ENCODE data around the gene SPEM1. TPM values are rescaled to one million over a fixed set of nuclear protein-coding genes. Genes with fewer than 3 reads are reported as not detected.

Gene SPEM1
- total RNA-seq, 1 experiment from 2014 or later: 0.33 TPM

- no peaks in the 10 kb centered on the region for H3K4me1 ChIP-seq (ENCODE audit: insufficient read depth, low read length)
- no peak overlapping the region for H3K4me2 ChIP-seq (ENCODE audit: insufficient read depth, insufficient read length, low read length)
- H3K23me2 ChIP-seq (ENCODE audit: insufficient read length, low read depth, low read length, poor library complexity, severe bottlenecking): no peaks in the 10 kb centered on the region
- TF ChIP-seq, protein P1, sequence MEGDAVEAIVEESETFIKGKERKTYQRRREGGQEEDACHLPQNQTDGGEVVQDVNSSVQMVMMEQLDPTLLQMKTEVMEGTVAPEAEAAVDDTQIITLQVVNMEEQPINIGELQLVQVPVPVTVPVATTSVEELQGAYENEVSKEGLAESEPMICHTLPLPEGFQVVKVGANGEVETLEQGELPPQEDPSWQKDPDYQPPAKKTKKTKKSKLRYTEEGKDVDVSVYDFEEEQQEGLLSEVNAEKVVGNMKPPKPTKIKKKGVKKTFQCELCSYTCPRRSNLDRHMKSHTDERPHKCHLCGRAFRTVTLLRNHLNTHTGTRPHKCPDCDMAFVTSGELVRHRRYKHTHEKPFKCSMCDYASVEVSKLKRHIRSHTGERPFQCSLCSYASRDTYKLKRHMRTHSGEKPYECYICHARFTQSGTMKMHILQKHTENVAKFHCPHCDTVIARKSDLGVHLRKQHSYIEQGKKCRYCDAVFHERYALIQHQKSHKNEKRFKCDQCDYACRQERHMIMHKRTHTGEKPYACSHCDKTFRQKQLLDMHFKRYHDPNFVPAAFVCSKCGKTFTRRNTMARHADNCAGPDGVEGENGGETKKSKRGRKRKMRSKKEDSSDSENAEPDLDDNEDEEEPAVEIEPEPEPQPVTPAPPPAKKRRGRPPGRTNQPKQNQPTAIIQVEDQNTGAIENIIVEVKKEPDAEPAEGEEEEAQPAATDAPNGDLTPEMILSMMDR (conservative IDR thresholded peaks at IDR 0.05): no peak
- H3K4ac ChIP-seq (ENCODE audit: low read depth, low read length): no peak overlapping the region
- no peaks in the 10 kb centered on the region for H3K79me1 ChIP-seq (ENCODE audit: insufficient read depth, low read depth, low read length, poor library complexity, severe bottlenecking)
- no peak overlapping the region for H3K27ac Mint-ChIP-seq
- H3K27me3 Mint-ChIP-seq (ENCODE audit: low read depth): peaks cover 7% of the 10 kb centered on the region
- no peak overlapping the region for H3K4me3 Mint-ChIP-seq
- H3K27me3 ChIP-seq (ENCODE audit: insufficient read depth, low read length): no peaks in the 10 kb centered on the region
- no peaks in the 10 kb centered on the region for H3K79me2 ChIP-seq (ENCODE audit: insufficient read depth, low read length)
- no peak overlapping the region for H2BK120ac ChIP-seq (ENCODE audit: low read depth, low read length, poor library complexity, severe bottlenecking)
- H3K9ac ChIP-seq (ENCODE audit: extremely low read depth, insufficient read length, low read length): no peak overlapping the region
- H2BK5ac ChIP-seq (ENCODE audit: insufficient read length, low read length): no peak overlapping the region
- H2AFZ ChIP-seq (ENCODE audit: low read length): no peak overlapping the region
- no peak overlapping the region for H3K27ac ChIP-seq (ENCODE audit: insufficient read length, low read depth, low read length)
- H3K9me3 ChIP-seq (ENCODE audit: control insufficient read depth, low read depth, low read length): no peaks in the 10 kb centered on the region
- H3K18ac ChIP-seq (ENCODE audit: insufficient read length, low read depth, low read length): no peak overlapping the region
- H2BK12ac ChIP-seq (ENCODE audit: insufficient read length, low read depth, low read length): no peak overlapping the region
- H3K36me3 Mint-ChIP-seq (ENCODE audit: insufficient read depth in 1 of 3, low read depth in 3 of 3): peaks cover 0 to 3% (median 0%) of the 10 kb centered on the region in 3 experiments; a peak in 2 of 7 replicates
- H3K4me1 Mint-ChIP-seq: peaks cover 4 to 19% of the 10 kb centered on the region in 2 experiments; a peak in 3 of 4 replicates
- H3T11ph ChIP-seq (ENCODE audit: low read length): no peak overlapping the region
- no peak overlapping the region for H4K8ac ChIP-seq (replicated peaks; ENCODE audit: insufficient read length, low read depth, low read length)
- no peak overlapping the region for H4K91ac ChIP-seq (ENCODE audit: insufficient read length, low read depth, low read length)
- no peak overlapping the region for H3K23ac ChIP-seq (ENCODE audit: insufficient read length, low read depth, low read length)
- no peaks in the 10 kb centered on the region; a peak in 1 of 5 replicates for H3K9me3 Mint-ChIP-seq
- H3K14ac ChIP-seq (ENCODE audit: insufficient read depth, low read length): no peak overlapping the region
- DNase-seq: no peak
- H3K56ac ChIP-seq (ENCODE audit: insufficient read length, low read depth, low read length): no peak overlapping the region
- no CpG with 5 or more reads among the region's 4 CpGs for WGBS (ENCODE audit: extremely low coverage, insufficient read length, low lambda C conversion rate)
- no peak overlapping the region for H4K5ac ChIP-seq (ENCODE audit: insufficient read length, low read depth, low read length)
- H2AK5ac ChIP-seq (ENCODE audit: insufficient read length, low read length): no peak overlapping the region
- no peak overlapping the region for H2BK20ac ChIP-seq (ENCODE audit: low read depth, low read length, poor library complexity, severe bottlenecking)
- no peak overlapping the region for H2BK15ac ChIP-seq (ENCODE audit: low read depth, low read length)
- H4K20me1 ChIP-seq (ENCODE audit: control insufficient read depth, insufficient read depth, insufficient read length): no peaks in the 10 kb centered on the region
Observed at GRCh38 chr17:7423679-7424078, 3.6 kb downstream of the SPEM1 start.
